ENCODE measurements around the gene AATF. TPM values are rescaled to one million over a fixed set of nuclear protein-coding genes. Genes with fewer than 3 reads are reported as not detected.
A peak's percentile ranks its signal among the peaks of the same experiment; 100 is the strongest.

Gene AATF
- total RNA-seq, 1 donor from 2014 or later = 86.1 TPM

GRCh38 chr17:36949461-36949927, 740 bp downstream of the AATF start:
- TF ChIP-seq, protein P1, sequence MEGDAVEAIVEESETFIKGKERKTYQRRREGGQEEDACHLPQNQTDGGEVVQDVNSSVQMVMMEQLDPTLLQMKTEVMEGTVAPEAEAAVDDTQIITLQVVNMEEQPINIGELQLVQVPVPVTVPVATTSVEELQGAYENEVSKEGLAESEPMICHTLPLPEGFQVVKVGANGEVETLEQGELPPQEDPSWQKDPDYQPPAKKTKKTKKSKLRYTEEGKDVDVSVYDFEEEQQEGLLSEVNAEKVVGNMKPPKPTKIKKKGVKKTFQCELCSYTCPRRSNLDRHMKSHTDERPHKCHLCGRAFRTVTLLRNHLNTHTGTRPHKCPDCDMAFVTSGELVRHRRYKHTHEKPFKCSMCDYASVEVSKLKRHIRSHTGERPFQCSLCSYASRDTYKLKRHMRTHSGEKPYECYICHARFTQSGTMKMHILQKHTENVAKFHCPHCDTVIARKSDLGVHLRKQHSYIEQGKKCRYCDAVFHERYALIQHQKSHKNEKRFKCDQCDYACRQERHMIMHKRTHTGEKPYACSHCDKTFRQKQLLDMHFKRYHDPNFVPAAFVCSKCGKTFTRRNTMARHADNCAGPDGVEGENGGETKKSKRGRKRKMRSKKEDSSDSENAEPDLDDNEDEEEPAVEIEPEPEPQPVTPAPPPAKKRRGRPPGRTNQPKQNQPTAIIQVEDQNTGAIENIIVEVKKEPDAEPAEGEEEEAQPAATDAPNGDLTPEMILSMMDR (IDR thresholded peaks at IDR 0.05) = no peak
- Mint-ChIP-seq H3K4me1 (peaks cover 49% of the 10 kb centered on the region), H3K9me3 (no peaks in the 10 kb centered on the region), H3K4me3 (peak overlapping the region; percentile 92), H3K36me3 (ENCODE audit: low read depth) (peaks cover 57% of the 10 kb centered on the region), H3K27ac (peak overlapping the region; percentile 93), H3K27me3 (peaks cover 16% of the 10 kb centered on the region)
- CTCF ChIA-PET = no interaction called here
- DNase-seq (no peak), ATAC-seq (ENCODE audit: low read depth) (no peak)
- intact Hi-C loops (cut with micrococcal nuclease) = loop anchor here (2.0 to 5.0 kb wide), 4 partner anchors 227 to 1707 kb away; partner anchors contain the start of genes GGNBP2, MRM1 and SLFN5
- POLR2A ChIA-PET = interaction anchor here (0.5 to 2.0 kb wide), 6 partner anchors 11 to 1608 kb away, joined by 3 to 11 read pairs (median 6); partner anchors contain the start of genes MRM1 and TAF15

DNA sequence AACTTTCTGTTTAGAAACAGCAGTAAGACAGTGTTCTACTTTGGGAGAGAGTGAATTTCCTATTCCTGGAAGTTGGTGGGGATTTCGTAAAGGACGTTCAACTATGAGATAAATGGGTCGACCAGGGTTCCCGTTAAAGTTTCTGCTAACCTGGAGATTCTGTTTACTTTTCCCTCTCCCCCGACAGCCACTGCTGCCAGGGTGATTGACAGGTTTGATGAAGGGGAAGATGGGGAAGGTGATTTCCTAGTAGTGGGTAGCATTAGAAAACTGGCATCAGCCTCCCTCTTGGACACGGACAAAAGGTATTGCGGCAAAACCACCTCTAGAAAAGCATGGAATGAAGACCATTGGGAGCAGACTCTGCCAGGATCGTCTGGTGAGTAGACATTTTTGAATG, 1.3 kb downstream of the AATF start:
- Mint-ChIP-seq H3K36me3 (ENCODE audit: low read depth) (peaks cover 62% of the 10 kb centered on the region), H3K4me3 (peak overlapping the region; percentile 92), H3K4me1 (peaks cover 51% of the 10 kb centered on the region), H3K9me3 (no peaks in the 10 kb centered on the region), H3K27ac (peak overlapping the region; percentile 93), H3K27me3 (peaks cover 10% of the 10 kb centered on the region)
- ATAC-seq (ENCODE audit: low read depth) (no peak), DNase-seq (no peak)
- TF ChIP-seq, protein P1 (IDR thresholded peaks at IDR 0.05) = no peak
- intact Hi-C loops (cut with micrococcal nuclease) = no loop called here
- ChIA-PET CTCF (no interaction called here), POLR2A (interaction anchor here (0.5 to 2.0 kb wide), 3 partner anchors 11 to 1608 kb away, joined by 5 to 11 read pairs (median 7); partner anchors contain the start of gene TAF15)

DNA sequence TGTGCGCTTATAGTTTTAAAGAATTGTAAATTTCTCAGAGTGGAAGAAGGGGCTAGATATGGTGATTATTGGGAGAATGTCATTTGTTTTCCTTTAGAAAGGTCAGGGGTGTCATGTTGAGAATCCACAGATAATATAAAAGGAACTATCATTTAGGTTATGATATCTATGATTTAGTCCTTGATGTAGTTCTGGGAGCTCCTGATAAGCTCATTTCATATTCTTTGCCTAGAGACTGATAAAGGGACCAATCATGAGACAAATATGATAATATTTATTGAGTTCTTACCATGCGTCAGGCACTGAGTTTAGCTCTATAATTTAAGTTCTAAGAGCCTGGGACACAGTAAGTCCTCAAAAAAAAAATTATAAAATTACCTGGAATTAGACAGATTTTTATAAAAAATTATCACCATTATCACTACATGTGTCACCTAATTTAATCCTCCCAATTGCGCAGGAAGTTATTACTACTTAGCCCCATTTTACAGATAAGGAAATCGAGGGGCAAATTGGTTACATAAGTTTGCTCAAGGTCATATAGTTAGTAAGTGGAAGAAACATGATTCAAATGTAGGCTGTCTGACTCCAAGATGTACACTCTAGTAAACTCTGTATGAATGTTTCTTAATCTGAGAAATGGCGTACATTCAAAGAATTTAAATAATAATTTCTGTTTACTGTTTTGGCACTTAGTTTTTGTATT, 2.5 kb downstream of the AATF start:
- intact Hi-C loops (cut with micrococcal nuclease) = no loop called here
- no peak for DNase-seq
- peaks cover 51% of the 10 kb centered on the region for H3K4me1 Mint-ChIP-seq
- peaks cover 73% of the 10 kb centered on the region for H3K36me3 Mint-ChIP-seq (ENCODE audit: low read depth)
- H3K4me3 Mint-ChIP-seq = peak overlapping the region; percentile 1
- no peak for ATAC-seq (ENCODE audit: low read depth)
- POLR2A ChIA-PET = no interaction called here
- peaks cover 10% of the 10 kb centered on the region for H3K27me3 Mint-ChIP-seq
- no peak overlapping the region for H3K27ac Mint-ChIP-seq
- CTCF ChIA-PET = no interaction called here
- TF ChIP-seq, protein P1 (IDR thresholded peaks at IDR 0.05) = no peak
- no peaks in the 10 kb centered on the region for H3K9me3 Mint-ChIP-seq

- Mint-ChIP-seq H3K4me3 (no peak overlapping the region), H3K27ac (no peak overlapping the region), H3K4me1 (peaks cover 15% of the 10 kb centered on the region), H3K36me3 (ENCODE audit: low read depth) (peaks cover 63% of the 10 kb centered on the region), H3K27me3 (no peaks in the 10 kb centered on the region), H3K9me3 (no peaks in the 10 kb centered on the region)
- POLR2A ChIA-PET = no interaction called here
- TF ChIP-seq, protein P1 (IDR thresholded peaks at IDR 0.05) = no peak
- intact Hi-C loops (cut with micrococcal nuclease) = no loop called here
- no peak for ATAC-seq (ENCODE audit: low read depth)
- no peak for DNase-seq
- CTCF ChIA-PET = no interaction called here
These were observed 22.8 kb downstream of the AATF start for GRCh38 chr17:36971508-36971907.

DNA sequence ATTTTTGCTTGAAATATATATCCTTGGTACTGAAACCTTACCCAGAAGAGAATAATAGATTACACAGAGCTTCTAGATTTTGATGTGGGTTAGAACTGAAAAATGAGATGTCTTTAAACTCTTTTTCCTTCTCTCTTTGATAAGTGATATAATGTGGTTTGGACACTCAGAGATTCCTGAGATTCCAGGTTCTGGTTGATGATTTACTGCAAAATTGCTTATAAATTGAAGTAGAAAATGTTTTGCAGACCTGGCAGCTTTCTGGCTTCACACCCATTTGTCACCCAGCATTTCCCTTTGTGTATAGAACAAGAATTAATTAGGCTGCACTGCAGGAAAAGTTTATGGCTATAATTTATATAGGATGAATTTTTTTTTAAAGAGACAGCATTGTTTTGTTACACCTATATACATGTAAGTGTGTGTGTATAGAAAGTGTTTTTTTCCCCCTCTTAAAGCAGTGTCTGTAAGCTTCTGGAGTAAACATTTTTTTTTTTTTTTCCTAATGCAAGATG, 23.5 kb downstream of the AATF start:
- Mint-ChIP-seq H3K27ac (no peak overlapping the region), H3K4me1 (peaks cover 18% of the 10 kb centered on the region), H3K9me3 (no peaks in the 10 kb centered on the region), H3K27me3 (no peaks in the 10 kb centered on the region), H3K36me3 (ENCODE audit: low read depth) (peaks cover 61% of the 10 kb centered on the region), H3K4me3 (no peak overlapping the region)
- POLR2A ChIA-PET = no interaction called here
- ATAC-seq (ENCODE audit: low read depth) (no peak), DNase-seq (no peak)
- CTCF ChIA-PET = no interaction called here
- TF ChIP-seq, protein P1 (IDR thresholded peaks at IDR 0.05) = no peak
- intact Hi-C loops (cut with micrococcal nuclease) = no loop called here
